ENCODE measurements around the gene RNF151. TPM values are rescaled to one million over a fixed set of nuclear protein-coding genes. Genes with fewer than 3 reads are reported as not detected.

Gene RNF151
- total and polyA plus RNA-seq, 10 of the 15 experiments (the other 5 are each of a cell fraction or from before 2014, with no cell fraction given), result 0.17 to 0.56 TPM; not detected in 8

GRCh38 chr16:1987198-1987597 lies 20.5 kb downstream of the RNF151 start (continued):
- TF ChIP-seq RELB (IDR thresholded peaks at IDR 0.05; ENCODE audit: low read depth) (no peak), SUZ12 (IDR thresholded peaks at IDR 0.05; ENCODE audit: unreplicated experiment) (no peak), MTA2 (IDR thresholded peaks at IDR 0.05; ENCODE audit: low read depth) (no peak), ZBED1 (IDR thresholded peaks at IDR 0.05; ENCODE audit: borderline replicate concordance) (no peak), MYC (IDR thresholded peaks at IDR 0.05; ENCODE audit: insufficient read depth, insufficient read length, insufficient replicate concordance, low read length, severe bottlenecking) (no peak), TCF3 (IDR thresholded peaks at IDR 0.05; ENCODE audit: borderline replicate concordance, insufficient read depth, low read depth, low read length) (no peak), EGR1 (IDR thresholded peaks at IDR 0.05; ENCODE audit: borderline replicate concordance in 1 of 2, low read depth in 2 of 2, low read length in 2 of 2) (no peak), SMARCA5 (IDR thresholded peaks at IDR 0.05) (no peak)
- TF ChIP-seq, protein P1, sequence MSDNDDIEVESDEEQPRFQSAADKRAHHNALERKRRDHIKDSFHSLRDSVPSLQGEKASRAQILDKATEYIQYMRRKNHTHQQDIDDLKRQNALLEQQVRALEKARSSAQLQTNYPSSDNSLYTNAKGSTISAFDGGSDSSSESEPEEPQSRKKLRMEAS (IDR thresholded peaks at IDR 0.05; ENCODE audit: low read depth, low read length), result no peak

Data from GM12878 (cell line).